ENCODE data around the gene TPGS1. TPM values are rescaled to one million over a fixed set of nuclear protein-coding genes. Genes with fewer than 3 reads are reported as not detected.

Gene TPGS1
- total and polyA plus RNA-seq, 2 donors (not counting 1 experiment from before 2014, with no cell fraction given): 8.1 to 33.8 TPM

- Mint-ChIP-seq H3K4me3 (no peak overlapping the region), H3K27ac (no peak overlapping the region), H3K27me3 (peaks cover 10% of the 10 kb centered on the region), H3K9me3 (ENCODE audit: insufficient read depth) (no peaks in the 10 kb centered on the region), H3K4me1 (peaks cover 8% of the 10 kb centered on the region)
- no peak overlapping the region for H3K4me2 ChIP-seq (replicated peaks; ENCODE audit: low read depth, low read length, poor library complexity, severe bottlenecking)
- peaks cover 0 to 37% (median 7%) of the 10 kb centered on the region in 4 experiments for H3K27me3 ChIP-seq (replicated peaks in 1 of 4; ENCODE audit: control extremely low read depth in 1 of 4, control insufficient read depth in 3 of 4, insufficient read depth in 4 of 4, low read length in 3 of 4)
- ChIA-PET CTCF (no interaction called here), POLR2A (no interaction called here)
- H3K36me3 ChIP-seq (replicated peaks in 1 of 2; ENCODE audit: control extremely low read depth in 1 of 2, control insufficient read depth in 1 of 2, extremely low read depth in 1 of 2, insufficient read depth in 2 of 2, low read length in 1 of 2): no peaks in the 10 kb centered on the region
- no peak overlapping the region for H3K27ac ChIP-seq (ENCODE audit: low read length in 2 of 2)
- intact Hi-C loops (cut with micrococcal nuclease): no loop called here
- H3K9me3 ChIP-seq (ENCODE audit: control extremely low read depth in 1 of 3, control insufficient read depth in 2 of 3, insufficient read depth in 1 of 3, low read length in 2 of 3): peaks cover 0 to 27% (median 0%) of the 10 kb centered on the region in 3 donors
- no peak overlapping the region for H2AFZ ChIP-seq (ENCODE audit: insufficient read depth, low read depth, low read length, poor library complexity, severe bottlenecking)
- H3K79me2 ChIP-seq (ENCODE audit: control insufficient read depth, insufficient read depth, low read length): no peaks in the 10 kb centered on the region
- DNase-seq (no peak), ATAC-seq (ENCODE audit: low read depth) (no peak)
- peaks cover 13 to 16% of the 10 kb centered on the region in 2 donors for H3K4me1 ChIP-seq (ENCODE audit: control insufficient read depth in 2 of 2, insufficient read depth in 2 of 2, low read length in 2 of 2)
- H3K4me3 ChIP-seq (ENCODE audit: control extremely low read depth in 1 of 5, extremely low read depth in 1 of 5, insufficient read depth in 1 of 5, low read depth in 2 of 5, low read length in 4 of 5): no peak overlapping the region
- H4K20me1 ChIP-seq (ENCODE audit: control insufficient read depth, insufficient read depth, low read length, poor library complexity, severe bottlenecking): no peaks in the 10 kb centered on the region
- H3K9ac ChIP-seq (ENCODE audit: low read length): no peak overlapping the region
- WGBS (ENCODE audit: insufficient coverage): 96% methylated on average over 83 of the region's 89 CpGs
- TF ChIP-seq CTCF (IDR thresholded peaks at IDR 0.05) (no peak), EZH2 (IDR thresholded peaks at IDR 0.05; ENCODE audit: borderline replicate concordance, insufficient read depth, low read depth, low read length, poor library complexity, severe bottlenecking) (no peak)
Observed at GRCh38 chr19:458091-459042, 48.9 kb upstream of the TPGS1 start.
